ENCODE measurements around the gene NAALADL2.

Gene NAALADL2

DNA sequence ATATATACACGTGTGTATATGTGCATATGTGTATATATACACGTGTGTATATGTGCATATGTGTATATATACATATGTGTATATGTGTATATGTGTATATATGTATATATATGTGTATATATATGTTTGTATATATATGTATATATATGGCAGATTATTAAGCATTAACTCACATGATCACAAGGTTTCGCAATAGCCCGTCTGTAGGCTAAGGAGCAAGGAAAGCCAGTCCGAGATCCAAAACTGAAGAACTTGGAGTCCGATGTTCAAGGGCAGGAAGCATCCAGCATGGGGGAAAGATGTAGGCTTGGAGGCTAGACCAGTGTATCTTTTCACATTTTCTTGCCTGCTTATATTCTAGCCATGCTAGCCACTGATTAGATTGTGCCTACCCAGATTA, 23.7 kb downstream of the NAALADL2 start:
- no peak for DNase-seq (ENCODE audit: low read depth)
- TF ChIP-seq, protein P1, sequence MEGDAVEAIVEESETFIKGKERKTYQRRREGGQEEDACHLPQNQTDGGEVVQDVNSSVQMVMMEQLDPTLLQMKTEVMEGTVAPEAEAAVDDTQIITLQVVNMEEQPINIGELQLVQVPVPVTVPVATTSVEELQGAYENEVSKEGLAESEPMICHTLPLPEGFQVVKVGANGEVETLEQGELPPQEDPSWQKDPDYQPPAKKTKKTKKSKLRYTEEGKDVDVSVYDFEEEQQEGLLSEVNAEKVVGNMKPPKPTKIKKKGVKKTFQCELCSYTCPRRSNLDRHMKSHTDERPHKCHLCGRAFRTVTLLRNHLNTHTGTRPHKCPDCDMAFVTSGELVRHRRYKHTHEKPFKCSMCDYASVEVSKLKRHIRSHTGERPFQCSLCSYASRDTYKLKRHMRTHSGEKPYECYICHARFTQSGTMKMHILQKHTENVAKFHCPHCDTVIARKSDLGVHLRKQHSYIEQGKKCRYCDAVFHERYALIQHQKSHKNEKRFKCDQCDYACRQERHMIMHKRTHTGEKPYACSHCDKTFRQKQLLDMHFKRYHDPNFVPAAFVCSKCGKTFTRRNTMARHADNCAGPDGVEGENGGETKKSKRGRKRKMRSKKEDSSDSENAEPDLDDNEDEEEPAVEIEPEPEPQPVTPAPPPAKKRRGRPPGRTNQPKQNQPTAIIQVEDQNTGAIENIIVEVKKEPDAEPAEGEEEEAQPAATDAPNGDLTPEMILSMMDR (conservative IDR thresholded peaks at IDR 0.05; ENCODE audit: control insufficient read depth, insufficient read depth, low read depth, low read length): no peak
- H3K4me3 ChIP-seq (ENCODE audit: control insufficient read depth, low read depth, low read length): no peak overlapping the region

GRCh38 chr3:174883881-174884675, 24.9 kb downstream of the NAALADL2 start:
- TF ChIP-seq, protein P1 (conservative IDR thresholded peaks at IDR 0.05; ENCODE audit: control insufficient read depth, insufficient read depth, low read depth, low read length): no peak
- DNase-seq (ENCODE audit: low read depth): no peak

DNA sequence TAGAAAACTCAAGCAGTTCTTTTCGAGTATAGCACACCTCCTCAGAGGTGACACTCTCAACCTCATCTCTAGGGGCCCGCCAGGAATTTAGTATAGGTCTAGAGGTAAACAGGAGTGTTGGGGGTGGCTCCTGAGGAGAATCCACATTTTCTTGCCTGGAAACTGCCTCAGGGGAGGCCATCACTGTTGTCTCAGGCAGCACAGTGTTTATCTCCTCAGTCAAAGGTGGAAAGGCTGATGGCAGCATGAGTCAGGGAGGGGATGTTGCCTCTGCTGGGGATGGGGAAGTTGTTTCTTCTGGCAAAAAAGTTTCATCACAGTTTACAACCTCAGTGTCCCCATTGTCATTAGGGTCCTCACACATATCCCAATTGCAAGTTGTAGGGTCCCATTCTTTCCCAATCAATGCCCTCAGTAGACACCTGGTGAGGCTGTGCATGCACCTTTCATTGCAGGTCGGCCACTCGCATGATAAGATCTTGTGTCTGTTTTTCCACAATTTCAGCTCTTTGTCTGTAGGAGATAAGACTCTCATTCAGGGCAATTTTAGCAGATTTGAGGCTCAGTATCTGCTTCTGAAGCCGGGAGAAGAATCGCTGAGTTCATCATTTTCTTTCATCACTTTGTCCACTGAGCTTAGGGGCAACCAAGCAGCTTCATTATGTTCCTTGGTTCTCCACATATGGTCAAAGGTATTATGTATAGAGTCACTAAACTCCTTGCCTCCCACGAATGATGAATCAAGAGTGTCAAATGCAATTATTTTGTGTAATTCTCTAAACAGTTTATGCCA, 25.8 kb downstream of the NAALADL2 start:
- no peak for DNase-seq (ENCODE audit: low read depth)
- H3K4me3 ChIP-seq (ENCODE audit: control insufficient read depth, low read depth, low read length): no peak overlapping the region
- TF ChIP-seq, protein P1 (conservative IDR thresholded peaks at IDR 0.05; ENCODE audit: control insufficient read depth, insufficient read depth, low read depth, low read length): no peak

More at GRCh38 chr3:174883881-174884675, 24.9 kb downstream of the NAALADL2 start:
- no peak overlapping the region for H3K4me3 ChIP-seq (ENCODE audit: control insufficient read depth, low read depth, low read length)

GRCh38 chr3:174891524-174892203, 32.5 kb downstream of the NAALADL2 start:
- DNase-seq (ENCODE audit: low read depth): no peak
- no peak overlapping the region for H3K4me3 ChIP-seq (ENCODE audit: control insufficient read depth, low read depth, low read length)
- TF ChIP-seq, protein P1 (conservative IDR thresholded peaks at IDR 0.05; ENCODE audit: control insufficient read depth, insufficient read depth, low read depth, low read length): no peak

DNA sequence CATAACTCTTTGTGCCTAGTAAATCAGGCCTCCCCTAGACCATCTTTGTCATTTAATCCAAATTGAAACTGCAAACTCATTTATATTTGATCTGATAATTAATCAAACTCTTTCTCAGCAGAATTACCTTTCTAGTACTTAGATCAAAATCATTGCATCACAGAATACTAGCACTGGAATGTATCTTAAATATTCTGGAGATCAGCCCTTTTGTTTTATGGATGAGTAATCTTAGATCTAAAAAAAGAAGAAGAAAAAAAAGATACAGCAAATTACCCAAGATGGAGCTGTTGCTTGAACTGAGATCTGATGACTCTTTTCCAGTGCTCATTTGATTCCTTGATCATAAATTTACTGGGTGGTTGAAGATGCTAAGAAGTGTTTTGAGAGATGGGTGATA, 47.9 kb downstream of the NAALADL2 start:
- H3K4me3 ChIP-seq (ENCODE audit: control insufficient read depth, low read depth, low read length): no peak overlapping the region
- DNase-seq (ENCODE audit: low read depth): peak; percentile 15
- TF ChIP-seq, protein P1 (conservative IDR thresholded peaks at IDR 0.05; ENCODE audit: control insufficient read depth, insufficient read depth, low read depth, low read length): no peak

- no peak overlapping the region for H3K4me3 ChIP-seq (ENCODE audit: control insufficient read depth, low read depth, low read length)
- TF ChIP-seq, protein P1 (conservative IDR thresholded peaks at IDR 0.05; ENCODE audit: control insufficient read depth, insufficient read depth, low read depth, low read length): no peak
- no peak for DNase-seq (ENCODE audit: low read depth)
Measured at GRCh38 chr3:174907628-174908407, 48.7 kb downstream of the NAALADL2 start.

All from fibroblast of mammary gland (primary cell).